Activated CD4-positive, alpha-beta T cell treated with anti-CD3 and anti-CD28 coated beads, Interleukin-2, amount 50 U/mL, for 16 hours (primary cell): Measurements from ENCODE around the gene GDF9.
"Not testable (repeated sequence)": the region's sequence is repeated elsewhere in the genome, so short reads cannot be mapped to it uniquely, and the experiment has no call there.

Experiments
- DNase-seq: peaks from one replicate; pipeline ENCODE4 v3.0.0-alpha.2; 2020

Gene GDF9

DNA sequence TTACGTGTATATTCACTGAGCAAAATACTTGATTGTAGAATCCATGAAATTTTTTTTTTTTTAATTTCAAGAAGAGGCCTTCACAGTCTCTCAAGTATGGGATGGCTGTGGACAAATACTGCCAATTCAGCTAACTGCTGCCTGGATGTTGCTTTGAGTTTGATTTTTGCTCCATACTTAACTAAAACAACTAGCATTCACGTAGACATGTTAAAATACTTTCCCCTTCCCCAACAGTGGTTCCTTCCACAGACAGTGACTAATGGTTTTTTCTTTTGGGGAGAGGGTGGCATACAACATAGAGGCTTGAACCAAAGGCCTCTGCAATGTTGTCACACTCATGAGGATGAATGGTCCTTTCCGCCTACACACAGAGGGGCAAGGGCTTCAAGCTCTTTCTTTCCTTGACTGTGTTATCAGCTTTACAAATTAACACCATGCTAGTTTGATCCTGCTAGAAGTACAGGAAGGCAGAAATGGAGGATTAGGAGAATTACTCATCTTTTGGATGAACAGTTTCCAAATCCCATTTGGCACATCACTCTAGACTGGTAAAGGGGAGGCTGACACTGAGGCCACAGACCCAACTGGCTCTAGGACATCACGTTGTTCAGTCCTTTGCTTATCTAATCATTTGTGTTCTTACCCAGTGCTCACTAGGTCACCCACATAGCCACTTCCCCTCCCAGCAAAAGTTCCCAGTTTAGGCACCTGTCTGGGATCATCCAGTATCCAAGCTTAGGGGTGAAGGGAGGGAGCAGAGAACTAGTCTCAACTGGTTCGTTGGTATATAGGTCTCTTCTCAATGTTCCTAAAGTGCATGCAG lies 5.4 kb upstream of the GDF9 start:
- no peak for DNase-seq

GRCh38 chr5:132870801-132871200 lies 4.5 kb upstream of the GDF9 start:
- DNase-seq = no peak

DNA sequence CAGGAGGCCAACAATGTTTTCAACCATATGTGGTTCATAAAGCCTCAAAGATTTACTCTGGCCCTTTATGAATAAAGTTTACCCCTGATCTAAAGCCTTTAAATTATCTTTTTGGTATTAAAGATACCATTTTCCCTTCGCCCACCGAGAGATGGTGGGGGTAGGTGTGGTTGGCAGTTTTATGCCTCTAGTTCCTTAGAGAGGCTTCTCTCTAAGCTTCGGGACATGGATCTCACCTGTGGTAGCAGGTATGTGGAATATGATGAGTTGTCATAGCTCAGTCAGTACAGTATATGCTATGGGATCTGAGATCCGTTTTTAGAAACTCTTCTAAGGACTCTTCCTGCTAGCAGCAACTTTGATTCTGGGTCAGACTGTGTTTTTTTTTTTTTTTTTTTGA lies 2.5 kb upstream of the GDF9 start:
- no peak for DNase-seq

GRCh38 chr5:132867046-132867451 lies 780 bp upstream of the GDF9 start:
- DNase-seq = no peak

DNA sequence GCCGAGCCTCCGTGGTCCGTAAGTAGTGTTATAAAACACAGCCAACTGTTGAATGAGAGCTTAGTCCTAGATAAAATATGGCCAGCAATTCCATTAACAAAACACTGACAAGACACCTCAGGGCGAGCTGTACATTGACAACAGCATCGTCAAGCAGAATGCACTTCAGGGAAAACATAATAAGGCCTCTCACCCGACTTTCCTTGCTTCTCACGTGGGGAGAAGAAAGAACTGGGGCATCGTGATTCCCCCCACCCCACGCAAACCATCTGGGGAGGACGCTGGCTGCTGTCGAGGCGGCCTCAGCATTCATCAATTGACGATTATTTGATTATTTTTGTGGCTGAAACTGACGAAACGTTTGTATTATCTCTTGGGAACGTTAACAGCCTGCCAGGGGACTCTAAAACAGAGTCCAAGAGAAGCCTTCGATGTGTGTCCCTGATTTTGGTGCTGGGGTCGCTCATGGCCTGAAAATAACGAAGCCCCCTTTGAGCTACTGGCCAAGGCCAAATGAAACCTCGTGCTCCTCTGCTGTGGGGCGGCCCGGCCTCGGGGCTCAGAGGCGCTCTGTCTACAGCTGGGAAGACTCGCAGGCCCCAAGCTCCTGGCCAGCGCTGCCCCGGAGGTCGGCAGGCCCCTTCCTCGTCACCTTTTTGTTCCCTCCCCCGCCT lies 464 bp downstream of the GDF9 start:
- DNase-seq = no peak

DNA sequence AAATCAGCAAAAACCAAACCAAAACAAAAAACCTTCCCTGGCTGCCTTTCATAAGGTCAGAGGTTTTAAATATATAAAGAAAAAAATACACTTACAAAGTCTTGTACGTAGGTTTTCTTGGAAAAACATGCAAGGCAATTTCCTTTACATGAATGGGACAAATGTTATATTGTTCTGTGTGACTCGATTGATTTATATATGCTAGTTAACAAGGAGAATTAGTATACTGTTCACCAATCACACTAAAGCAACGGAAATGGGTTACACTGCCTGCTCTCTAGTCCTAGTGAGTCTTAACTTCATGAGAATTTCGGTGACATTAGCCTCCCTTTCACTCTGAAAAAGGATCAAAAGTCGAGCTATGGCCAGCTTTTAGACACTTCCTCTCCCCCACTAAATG lies 5.5 kb downstream of the GDF9 start:
- no peak for DNase-seq

GRCh38 chr5:132859889-132860437 lies 6.3 kb downstream of the GDF9 start:
- peak; percentile 12 for DNase-seq

GRCh38 chr5:132856011-132856410 lies 10.3 kb downstream of the GDF9 start:
- DNase-seq = no peak

- not testable (repeated sequence) for DNase-seq
Observed at GRCh38 chr5:132854992-132855391, 11.3 kb downstream of the GDF9 start.

DNA sequence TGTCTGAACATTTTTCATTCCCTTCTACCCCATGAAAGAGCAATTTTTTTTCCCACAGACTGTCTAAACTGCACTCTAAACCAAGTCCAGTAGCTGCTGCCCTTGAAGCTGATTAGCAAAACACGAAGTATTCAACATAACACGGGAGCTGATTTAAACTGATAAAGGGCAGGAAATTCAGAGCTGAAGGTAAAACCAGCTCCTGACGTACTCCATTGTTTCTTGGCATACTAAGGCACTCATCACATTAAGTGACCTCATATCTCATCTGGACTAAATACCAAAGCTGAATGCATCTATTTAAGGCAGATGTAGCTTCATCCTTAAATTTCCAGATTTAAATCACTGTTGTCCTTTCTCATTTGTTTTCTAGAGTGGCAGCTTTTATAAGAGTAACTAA lies 12.0 kb downstream of the GDF9 start:
- no peak for DNase-seq

DNA sequence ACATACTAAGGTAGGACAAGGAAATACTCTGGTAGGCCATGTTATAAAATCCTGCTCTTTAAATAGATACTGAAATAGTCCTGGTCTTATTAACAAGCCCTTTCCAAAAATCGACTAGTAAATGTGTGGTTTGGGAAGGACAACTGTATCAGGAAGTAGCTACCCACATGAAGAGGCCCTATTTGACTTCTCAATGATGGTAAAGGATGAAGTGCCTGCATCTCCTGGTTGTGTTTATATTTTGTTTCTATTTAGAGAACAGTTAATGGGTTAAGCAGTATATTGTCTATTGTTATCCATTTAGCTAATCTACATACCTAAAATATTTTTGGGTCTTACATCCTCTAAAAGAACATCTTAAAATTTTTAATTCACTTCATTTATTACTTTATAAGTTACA lies 12.5 kb downstream of the GDF9 start:
- no peak for DNase-seq

GRCh38 chr5:132853323-132853722 lies 12.9 kb downstream of the GDF9 start:
- no peak for DNase-seq

DNA sequence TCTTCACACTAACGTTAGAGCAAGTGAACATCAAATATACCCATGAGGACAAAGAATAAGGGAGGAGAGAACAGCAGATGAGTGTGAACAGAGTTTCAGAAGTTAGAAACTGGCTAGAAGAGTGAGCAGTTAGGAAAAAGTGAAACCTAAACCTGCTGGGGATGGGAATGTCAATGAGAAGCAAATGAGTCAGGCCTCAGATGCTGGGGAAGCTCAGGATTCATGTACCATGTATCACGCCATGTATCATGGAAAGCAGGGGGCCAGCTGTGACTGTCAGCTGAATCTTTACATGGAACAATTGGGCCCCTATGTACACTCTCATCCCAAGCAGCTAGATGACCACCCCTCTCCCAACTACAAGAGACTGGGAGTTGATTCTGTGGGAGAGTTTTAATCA lies 16.2 kb downstream of the GDF9 start:
- no peak for DNase-seq

- no peak for DNase-seq
Observed at GRCh38 chr5:132849347-132849746, 16.9 kb downstream of the GDF9 start.

DNA sequence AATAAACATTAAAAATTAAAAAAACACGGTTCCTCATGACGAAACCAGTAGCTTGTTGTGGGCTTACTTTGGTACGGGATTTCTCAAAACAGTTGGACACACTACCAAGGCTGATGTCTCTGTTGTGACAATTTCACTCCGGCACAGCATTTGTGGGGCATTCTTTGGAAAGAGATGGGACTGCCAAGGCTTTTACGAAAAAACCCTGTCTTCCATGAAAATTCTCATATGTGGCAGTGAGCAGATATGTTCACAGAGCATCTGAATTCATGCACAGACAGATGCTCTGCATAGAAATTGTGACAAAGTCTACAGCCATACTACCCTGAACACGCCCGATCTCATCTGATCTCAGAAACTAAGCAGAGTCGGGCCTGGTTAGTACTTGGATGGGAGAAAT lies 18.0 kb downstream of the GDF9 start:
- no peak for DNase-seq

DNA sequence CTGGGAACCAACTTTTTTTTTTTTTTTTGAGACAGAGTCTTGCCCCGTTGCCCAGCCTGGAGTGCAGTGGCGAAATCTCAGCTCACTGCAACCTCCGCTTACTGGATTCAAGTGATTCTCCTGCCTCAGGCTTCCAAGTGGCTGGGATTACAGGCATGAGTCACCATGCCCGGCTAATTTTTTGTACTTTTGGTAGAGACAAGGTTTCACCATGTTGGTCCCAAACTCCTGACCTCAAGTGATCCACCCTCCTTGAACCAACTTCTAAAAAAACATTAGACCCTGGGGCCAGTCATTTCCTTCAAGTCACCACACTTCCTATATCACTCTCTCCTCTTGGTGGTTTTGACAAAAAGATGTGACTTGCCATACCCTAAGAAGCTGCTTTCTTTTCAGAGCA lies 25.0 kb downstream of the GDF9 start:
- no peak for DNase-seq

GRCh38 chr5:132840896-132841295 lies 25.4 kb downstream of the GDF9 start:
- no peak for DNase-seq

- no peak for DNase-seq
Observed at GRCh38 chr5:132840313-132840712, 26.0 kb downstream of the GDF9 start.

GRCh38 chr5:132839426-132840301 lies 26.6 kb downstream of the GDF9 start:
- no peak for DNase-seq

DNA sequence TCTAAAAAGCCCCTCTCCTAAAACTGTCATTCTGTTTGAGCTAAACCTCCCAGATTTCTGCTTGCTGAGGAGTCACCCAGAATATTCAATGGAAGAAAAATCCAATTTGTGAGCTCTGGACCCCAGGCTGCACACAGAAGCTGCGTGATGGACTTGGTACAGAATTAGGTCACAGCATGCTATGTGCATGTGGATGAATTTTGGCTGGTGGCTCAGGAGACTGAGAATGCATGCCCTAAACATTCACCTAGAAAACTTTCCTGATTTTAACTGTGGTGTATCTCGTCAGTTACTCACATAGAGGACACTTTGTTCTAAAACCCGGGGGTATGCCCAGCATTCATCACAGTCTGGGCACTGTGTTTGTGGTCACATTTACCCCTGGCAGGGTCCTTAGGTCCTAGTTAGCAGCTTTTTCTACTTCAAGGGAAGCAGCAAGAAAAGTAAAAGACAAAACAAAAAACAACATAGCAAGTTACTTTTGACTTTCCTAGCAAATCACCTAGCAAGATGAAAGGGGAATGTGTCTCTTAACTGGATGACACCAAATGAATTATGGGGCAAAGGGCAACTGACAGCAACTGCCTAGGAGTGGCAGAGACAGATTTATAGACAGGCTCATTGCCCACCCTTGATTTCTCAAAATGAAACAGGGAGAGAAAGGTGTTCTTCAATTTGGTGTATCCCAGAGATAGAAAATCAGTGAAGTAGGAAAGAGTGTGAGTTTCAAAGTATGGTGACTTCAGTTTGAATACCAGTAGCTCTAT lies 27.6 kb downstream of the GDF9 start:
- DNase-seq = no peak

GRCh38 chr5:132837868-132838267 lies 28.4 kb downstream of the GDF9 start:
- no peak for DNase-seq

- no peak for DNase-seq
Observed at GRCh38 chr5:132836852-132837251, 29.4 kb downstream of the GDF9 start.

GRCh38 chr5:132834057-132834456 lies 32.2 kb downstream of the GDF9 start:
- no peak for DNase-seq
